Measurements from ENCODE around the gene SNX17. TPM values are rescaled to one million over a fixed set of nuclear protein-coding genes. Genes with fewer than 3 reads are reported as not detected.

SNX17 gene
- total RNA-seq, 1 donor from 2014 or later, result 107 TPM

DNA sequence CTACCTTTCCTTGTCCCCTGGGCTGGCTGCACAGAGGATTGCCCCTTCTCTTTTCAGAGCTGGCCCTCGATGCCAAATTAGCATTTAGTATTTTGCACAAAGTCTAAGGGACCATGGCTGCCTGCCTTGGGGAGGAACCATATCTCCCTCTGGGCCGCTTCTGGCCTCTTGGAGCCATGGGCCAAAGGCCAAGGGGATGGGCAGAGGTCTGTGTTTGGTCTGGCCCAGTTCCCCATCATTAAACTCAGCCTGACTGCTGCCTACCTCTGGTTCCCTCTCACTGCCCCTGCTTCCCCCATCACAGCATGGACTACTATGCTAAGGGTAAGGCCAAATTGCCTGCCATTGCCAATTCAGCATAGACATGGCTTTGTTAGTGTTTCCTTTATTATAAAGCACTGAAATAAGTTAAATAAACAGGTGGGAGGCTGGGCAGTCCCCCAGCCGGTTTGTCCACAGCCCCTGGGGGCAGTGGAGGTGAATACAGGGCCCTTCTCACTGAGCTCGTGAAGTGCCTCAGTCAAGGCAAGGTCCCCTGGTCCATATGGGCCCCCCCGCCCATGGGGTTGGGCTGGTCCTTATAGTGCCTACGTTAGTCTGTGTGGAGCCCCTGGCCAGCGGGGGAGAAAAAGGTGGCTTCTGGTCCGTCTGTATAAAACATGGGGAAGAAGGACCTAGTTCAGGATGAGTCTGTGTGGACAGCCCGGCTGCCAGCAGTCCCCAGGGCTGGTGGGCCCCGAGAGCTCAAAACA, 6.6 kb downstream of the SNX17 start:
- Histone ChIP-seq H3K9me3 (no peaks in the 10 kb centered on the region), H3K27me3 (ENCODE audit: low read depth) (no peaks in the 10 kb centered on the region), H3K4me1 (peaks cover 34% of the 10 kb centered on the region), H3K27ac (no peak overlapping the region), H3K36me3 (peaks cover 73% of the 10 kb centered on the region), H3K4me3 (no peak overlapping the region)
- no peak for ATAC-seq
- no peak for DNase-seq
- intact Hi-C loops (cut with DNase I), result no loop called here
- TF ChIP-seq, protein P1, sequence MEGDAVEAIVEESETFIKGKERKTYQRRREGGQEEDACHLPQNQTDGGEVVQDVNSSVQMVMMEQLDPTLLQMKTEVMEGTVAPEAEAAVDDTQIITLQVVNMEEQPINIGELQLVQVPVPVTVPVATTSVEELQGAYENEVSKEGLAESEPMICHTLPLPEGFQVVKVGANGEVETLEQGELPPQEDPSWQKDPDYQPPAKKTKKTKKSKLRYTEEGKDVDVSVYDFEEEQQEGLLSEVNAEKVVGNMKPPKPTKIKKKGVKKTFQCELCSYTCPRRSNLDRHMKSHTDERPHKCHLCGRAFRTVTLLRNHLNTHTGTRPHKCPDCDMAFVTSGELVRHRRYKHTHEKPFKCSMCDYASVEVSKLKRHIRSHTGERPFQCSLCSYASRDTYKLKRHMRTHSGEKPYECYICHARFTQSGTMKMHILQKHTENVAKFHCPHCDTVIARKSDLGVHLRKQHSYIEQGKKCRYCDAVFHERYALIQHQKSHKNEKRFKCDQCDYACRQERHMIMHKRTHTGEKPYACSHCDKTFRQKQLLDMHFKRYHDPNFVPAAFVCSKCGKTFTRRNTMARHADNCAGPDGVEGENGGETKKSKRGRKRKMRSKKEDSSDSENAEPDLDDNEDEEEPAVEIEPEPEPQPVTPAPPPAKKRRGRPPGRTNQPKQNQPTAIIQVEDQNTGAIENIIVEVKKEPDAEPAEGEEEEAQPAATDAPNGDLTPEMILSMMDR (IDR thresholded peaks at IDR 0.05), result no peak

DNA sequence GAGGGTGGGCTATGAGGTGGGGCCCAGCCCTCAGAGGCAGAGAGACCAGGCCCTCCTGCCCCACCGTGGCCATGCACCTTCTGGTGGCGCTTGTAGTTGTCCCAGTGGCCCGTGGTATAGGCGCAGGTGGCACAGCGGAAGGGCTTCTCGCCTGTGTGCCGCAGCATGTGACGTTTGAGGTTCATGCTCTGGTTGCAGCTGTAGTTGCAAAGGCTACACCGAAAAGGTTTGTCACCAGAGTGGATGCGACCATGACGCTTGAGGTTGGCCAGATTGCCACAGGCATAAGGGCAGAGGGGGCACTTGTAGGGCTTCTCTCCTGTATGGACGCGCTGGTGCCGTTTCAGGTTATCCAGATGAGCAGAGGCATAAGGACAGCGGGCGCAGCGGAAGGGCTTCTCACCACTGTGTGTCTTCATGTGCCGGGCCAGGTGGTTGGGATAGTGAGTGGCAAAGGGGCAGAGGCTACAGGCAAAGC, 7.2 kb downstream of the SNX17 start:
- H3K36me3 ChIP-seq, result peaks cover 73% of the 10 kb centered on the region
- no peak for ATAC-seq
- peaks cover 28% of the 10 kb centered on the region for H3K4me1 ChIP-seq

DNA sequence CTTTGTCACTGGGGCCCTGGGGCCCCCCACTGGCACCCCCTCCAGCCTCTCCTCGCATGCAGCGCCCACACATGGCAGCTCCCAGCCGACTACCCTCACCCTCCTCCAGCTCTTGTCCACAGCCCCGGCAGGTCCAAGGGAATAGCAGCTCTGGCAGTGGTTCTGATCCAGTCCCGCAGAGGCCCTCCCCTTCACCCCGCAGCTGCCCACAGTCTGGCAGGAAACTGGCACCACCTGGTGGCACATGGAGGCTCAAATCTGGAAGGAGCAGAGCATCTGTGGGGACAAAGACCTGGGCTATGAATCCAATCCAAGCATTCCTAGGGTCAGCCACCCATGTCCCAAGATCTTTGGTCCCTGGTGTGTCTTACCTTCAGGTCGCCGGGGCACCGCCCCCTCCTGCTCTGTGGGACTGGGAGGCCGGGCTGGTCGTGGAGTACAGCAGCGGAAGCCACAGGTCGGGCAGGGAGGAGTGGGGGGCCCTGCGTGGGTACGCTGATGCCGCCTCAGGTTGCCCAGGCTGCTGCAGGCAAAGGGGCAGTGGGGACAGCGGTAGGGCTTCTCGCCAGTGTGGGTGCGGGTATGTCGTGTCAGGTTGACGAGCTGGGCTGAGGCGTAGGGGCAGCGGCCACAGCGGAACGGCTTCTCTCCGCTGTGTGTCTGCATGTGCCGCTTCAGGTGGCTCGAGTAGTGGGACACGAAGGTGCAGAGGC, 7.8 kb downstream of the SNX17 start:
- ATAC-seq, result no peak
- DNase-seq, result no peak
- H3K9me3 ChIP-seq, result no peaks in the 10 kb centered on the region
- peaks cover 22% of the 10 kb centered on the region for H3K4me1 ChIP-seq
- intact Hi-C loops (cut with DNase I), result no loop called here
- peaks cover 71% of the 10 kb centered on the region for H3K36me3 ChIP-seq
- TF ChIP-seq, protein P1 (IDR thresholded peaks at IDR 0.05), result no peak
- H3K4me3 ChIP-seq, result no peak overlapping the region
- H3K27ac ChIP-seq, result no peak overlapping the region
- H3K27me3 ChIP-seq (ENCODE audit: low read depth), result no peaks in the 10 kb centered on the region

More for the DNA sequence above, 7.2 kb downstream of the SNX17 start:
- TF ChIP-seq, protein P1 (IDR thresholded peaks at IDR 0.05), result no peak
- no peak overlapping the region for H3K27ac ChIP-seq
- no peaks in the 10 kb centered on the region for H3K27me3 ChIP-seq (ENCODE audit: low read depth)
- no peak overlapping the region for H3K4me3 ChIP-seq
- no peak for DNase-seq
- H3K9me3 ChIP-seq, result no peaks in the 10 kb centered on the region
- intact Hi-C loops (cut with DNase I), result no loop called here

DNA sequence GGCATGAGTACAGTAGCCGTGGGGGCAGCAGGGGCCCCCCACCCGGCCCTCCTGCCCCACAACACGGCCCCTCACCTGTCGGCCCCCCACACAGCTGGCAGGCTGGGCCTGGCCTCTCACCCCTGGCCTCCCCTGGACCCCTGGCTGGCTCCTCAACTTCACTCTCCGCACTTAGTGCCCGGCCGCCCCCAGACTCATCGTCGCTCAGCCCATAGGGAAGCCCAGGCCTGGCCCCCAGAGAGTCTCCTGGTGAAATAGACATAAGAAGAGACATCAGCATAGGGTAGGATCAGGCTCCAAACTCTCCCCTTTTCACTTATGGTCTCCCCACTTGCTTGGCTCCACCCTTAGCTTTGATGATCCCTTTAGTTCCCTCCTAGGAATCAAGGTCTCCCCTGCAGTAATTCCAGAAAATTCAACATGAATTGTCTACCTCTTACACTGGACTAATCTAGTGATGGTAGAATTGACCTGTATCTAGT, 8.4 kb downstream of the SNX17 start:
- no peak for ATAC-seq
- Histone ChIP-seq H3K27me3 (ENCODE audit: low read depth) (no peaks in the 10 kb centered on the region), H3K4me1 (peaks cover 19% of the 10 kb centered on the region), H3K36me3 (peaks cover 71% of the 10 kb centered on the region), H3K27ac (no peak overlapping the region), H3K4me3 (no peak overlapping the region), H3K9me3 (no peaks in the 10 kb centered on the region)
- TF ChIP-seq, protein P1 (IDR thresholded peaks at IDR 0.05), result no peak
- DNase-seq, result no peak
- intact Hi-C loops (cut with DNase I), result no loop called here

DNA sequence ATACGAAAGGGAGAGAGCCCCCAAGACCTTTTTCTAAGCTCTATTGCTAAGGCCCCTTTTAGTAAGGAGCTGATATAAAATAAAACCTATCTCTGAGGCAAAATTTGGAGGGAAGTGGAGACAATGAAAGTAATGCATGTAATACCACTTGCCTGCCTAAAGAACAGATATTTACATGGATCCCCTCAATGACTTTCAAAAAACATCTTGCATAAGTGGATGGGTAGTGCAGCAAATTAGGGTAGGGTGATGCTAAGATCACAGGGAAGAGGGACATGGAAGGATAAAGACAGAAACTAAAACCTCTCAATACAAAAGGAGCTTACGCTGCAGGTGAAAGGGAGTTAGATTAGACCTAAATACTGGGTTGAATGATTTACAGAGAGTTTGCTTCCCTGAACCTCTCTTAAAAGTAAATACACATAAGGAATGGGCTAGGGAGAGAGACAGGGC, 9.0 kb downstream of the SNX17 start:
- Histone ChIP-seq H3K4me3 (peak overlapping the region; percentile 73), H3K27me3 (ENCODE audit: low read depth) (no peaks in the 10 kb centered on the region), H3K9me3 (no peaks in the 10 kb centered on the region), H3K36me3 (peaks cover 71% of the 10 kb centered on the region), H3K4me1 (peaks cover 19% of the 10 kb centered on the region), H3K27ac (peak overlapping the region; percentile 91)
- TF ChIP-seq, protein P1 (IDR thresholded peaks at IDR 0.05), result no peak
- DNase-seq (no peak), ATAC-seq (no peak)
- intact Hi-C loops (cut with DNase I), result no loop called here
